PC-9 (cell line): ENCODE data around the gene COL23A1. TPM values are rescaled to one million over a fixed set of nuclear protein-coding genes. Genes with fewer than 3 reads are reported as not detected.

Experiments
- BruUV-seq: library from RNA; stranded (reverse); fragments of 400-500 nt; replicated peaks from 2 replicates; lab custom pipeline; 2021; lab: Mats Ljungman, UMichigan
- CTCF ChIA-PET: fragments of 300-600 bp; sonication (Branson Sonifier 250); formaldehyde crosslinking; loops from one replicate; lab custom pipeline; 2022; ENCODE audit warnings: antibody characterized with exemption; lab: Charles Lee
- POLR2A ChIA-PET: fragments of 300-600 bp; sonication (Branson Sonifier 250); formaldehyde crosslinking; loops from one replicate; lab custom pipeline; 2022; ENCODE audit warnings: antibody characterized with exemption; ENCODE audit not compliant: unreplicated experiment; lab: Charles Lee
- DNase-seq, 2 experiments: peaks; one replicate each; pipeline versions ENCODE4 v3.0.0 to v3.0.0-alpha.2; 2015 to 2022; ENCODE audit warnings: mixed read lengths in 1 of 2
- H2AFZ ChIP-seq: fragments of 200-600 bp; sonication (generic); 2 replicates; pipeline ENCODE4 v1.8.1; 2017; ENCODE audit warnings: antibody characterized with exemption
- H3F3A ChIP-seq: fragments of 200-600 bp; sonication (generic); 2 replicates; pipeline ENCODE4 v1.8.1; 2017; ENCODE audit warnings: antibody characterized with exemption, mild to moderate bottlenecking, low read depth; ENCODE audit not compliant: insufficient read depth
- H3K27ac ChIP-seq: fragments of 200-600 bp; sonication (generic); 2 replicates; pipeline ENCODE4 v1.6.1; 2016; ENCODE audit warnings: mixed run types
- H3K27me3 ChIP-seq: fragments of 200-600 bp; sonication (generic); 2 replicates; pipeline ENCODE4 v1.6.1; 2016; ENCODE audit warnings: low read depth, mixed run types; ENCODE audit not compliant: insufficient read depth
- H3K36me3 ChIP-seq: fragments of 200-600 bp; sonication (generic); 2 replicates; pipeline ENCODE4 v1.6.1; 2016; ENCODE audit warnings: low read depth, mixed run types
- H3K4me1 ChIP-seq: fragments of 200-600 bp; sonication (generic); replicated peaks from 2 replicates; pipeline ENCODE4 v1.6.1; 2016; ENCODE audit warnings: mixed run types; ENCODE audit not compliant: insufficient read depth
- H3K4me2 ChIP-seq: fragments of 200-600 bp; sonication (generic); 2 replicates; pipeline ENCODE4 v1.6.1; 2017; ENCODE audit warnings: mixed run types
- H3K4me3 ChIP-seq: fragments of 200-600 bp; sonication (generic); 2 replicates; pipeline ENCODE4 v1.6.1; 2016; ENCODE audit warnings: mixed run types
- H3K79me2 ChIP-seq: fragments of 200-600 bp; sonication (generic); 2 replicates; pipeline ENCODE4 v1.6.1; 2017; ENCODE audit warnings: low read depth, mixed run types
- H3K9me2 ChIP-seq: fragments of 200-600 bp; sonication (generic); 2 replicates; pipeline ENCODE4 v1.8.1; 2017; ENCODE audit warnings: mild to moderate bottlenecking; ENCODE audit not compliant: insufficient read depth
- H3K9me3 ChIP-seq: fragments of 200-600 bp; sonication (generic); 2 replicates; pipeline ENCODE4 v1.8.1; 2016; ENCODE audit warnings: low read depth; ENCODE audit not compliant: insufficient read depth
- H4K20me1 ChIP-seq: fragments of 200-600 bp; sonication (generic); 2 replicates; pipeline ENCODE4 v1.8.1; 2017; ENCODE audit not compliant: insufficient read depth
- CTCF ChIP-seq: fragments of 200-600 bp; sonication (generic); conservative IDR thresholded peaks from 2 replicates; pipeline ENCODE4 v1.6.1; 2017; ENCODE audit warnings: mixed run types, antibody characterized with exemption, mild to moderate bottlenecking, moderate library complexity
- EZH2 ChIP-seq: fragments of 200-600 bp; sonication (generic); IDR thresholded peaks from 2 replicates; pipeline ENCODE4 v1.8.0; 2017; ENCODE audit warnings: antibody characterized with exemption, low read depth
- intact Hi-C: fragments of 100-400 bp; cut with micrococcal nuclease; formaldehyde crosslinking; loops from one replicate; pipeline ENCODE4 v1.10.0; 2022; ENCODE audit not compliant: unreplicated experiment
- total RNA-seq: library from RNA; stranded (reverse); gene quantifications from 2 replicates; pipeline ENCODE4 v1.2.3, GENCODE V29; 2021

COL23A1 gene
- total RNA-seq, 1 experiment from 2014 or later: not detected

GRCh38 chr5:178348356-178349074 lies 241.7 kb downstream of the COL23A1 start:
- CTCF ChIA-PET: interaction anchor here (0.7 kb wide), 1 partner anchor 11 kb away, joined by 3 read pairs; no protein-coding TSS in a partner anchor

GRCh38 chr5:178347956-178348355 lies 242.2 kb downstream of the COL23A1 start:
- Histone ChIP-seq H3K4me2 (no peak overlapping the region), H3K4me1 (no peaks in the 10 kb centered on the region), H3K27ac (no peak overlapping the region), H3K27me3 (peaks cover 95% of the 10 kb centered on the region), H4K20me1 (no peaks in the 10 kb centered on the region), H3F3A (no peaks in the 10 kb centered on the region), H3K9me2 (no peaks in the 10 kb centered on the region), H3K36me3 (no peaks in the 10 kb centered on the region), H3K4me3 (no peak overlapping the region), H3K79me2 (no peaks in the 10 kb centered on the region), H2AFZ (no peak overlapping the region), H3K9me3 (no peaks in the 10 kb centered on the region)
- ChIA-PET CTCF (no interaction called here), POLR2A (no interaction called here)
- TF ChIP-seq EZH2 (no peak), CTCF (no peak)
- no TSS peak for BruUV-seq
- intact Hi-C loops: no loop called here
- DNase-seq: no peak

More at GRCh38 chr5:178348356-178349074, 241.7 kb downstream of the COL23A1 start:
- Histone ChIP-seq H3K79me2 (no peaks in the 10 kb centered on the region), H3K27me3 (peaks cover 96% of the 10 kb centered on the region), H2AFZ (no peak overlapping the region), H3K36me3 (no peaks in the 10 kb centered on the region), H3K4me2 (no peak overlapping the region), H3F3A (no peaks in the 10 kb centered on the region), H3K9me2 (no peaks in the 10 kb centered on the region), H3K9me3 (no peaks in the 10 kb centered on the region), H3K4me3 (no peak overlapping the region), H3K27ac (no peak overlapping the region), H3K4me1 (no peaks in the 10 kb centered on the region), H4K20me1 (no peaks in the 10 kb centered on the region)
- intact Hi-C loops: no loop called here
- TF ChIP-seq EZH2 (no peak), CTCF (no peak)
- POLR2A ChIA-PET: no interaction called here
- no TSS peak for BruUV-seq
- no peak for DNase-seq

- Histone ChIP-seq H3F3A (no peaks in the 10 kb centered on the region), H4K20me1 (no peaks in the 10 kb centered on the region), H3K9me2 (no peaks in the 10 kb centered on the region), H3K27ac (no peak overlapping the region), H3K4me2 (no peak overlapping the region), H3K36me3 (no peaks in the 10 kb centered on the region), H2AFZ (no peak overlapping the region), H3K79me2 (no peaks in the 10 kb centered on the region), H3K4me1 (no peaks in the 10 kb centered on the region), H3K27me3 (peaks cover 95% of the 10 kb centered on the region), H3K9me3 (no peaks in the 10 kb centered on the region), H3K4me3 (no peak overlapping the region)
- ChIA-PET POLR2A (no interaction called here), CTCF (no interaction called here)
- DNase-seq: no peak
- intact Hi-C loops: no loop called here
- TF ChIP-seq EZH2: no peak
- no peak for TF ChIP-seq CTCF
- BruUV-seq: no TSS peak
Measured at GRCh38 chr5:178346607-178347334, 243.4 kb downstream of the COL23A1 start.
